Mammary epithelial cell (primary cell): ENCODE data around the gene SHISA7.

Source experiments
- CTCF ChIP-seq, 2 donors: IDR thresholded peaks in 1 of 2; conservative IDR thresholded peaks in 1 of 2; 2 replicates each; pipeline ENCODE4 v1.5.1; 2011 to 2012; ENCODE audit warnings: inconsistent platforms in 2 of 2, low read length in 2 of 2, mild to moderate bottlenecking in 2 of 2, control low read depth in 1 of 2, low read depth in 1 of 2; ENCODE audit not compliant: insufficient read depth in 1 of 2; ENCODE audit errors: extremely low read depth in 1 of 2
- EZH2 ChIP-seq: IDR thresholded peaks from 2 replicates; pipeline ENCODE4 v1.6.1; 2012; ENCODE audit warnings: low read length, inconsistent platforms, borderline replicate concordance

- TF ChIP-seq CTCF (conservative IDR thresholded peaks at IDR 0.05 in 1 of 2, IDR thresholded peaks at IDR 0.05 in 1 of 2; ENCODE audit: extremely low read depth in 1 of 2, insufficient read depth in 1 of 2, low read depth in 1 of 2, low read length in 2 of 2) (no peak), EZH2 (no peak)
Measured at GRCh38 chr19:55384920-55385723, 58.0 kb downstream of the SHISA7 start.
